Smooth muscle cell (in vitro differentiated cells): Measurements from ENCODE around the gene POC1B. TPM values are rescaled to one million over a fixed set of nuclear protein-coding genes. Genes with fewer than 3 reads are reported as not detected.

ENCODE experiments used
- DNase-seq: peaks from one replicate; lab custom pipeline; 2025; ENCODE audit not compliant: unreplicated experiment; lab: John Stamatoyannopoulos, UW
- H2AFZ ChIP-seq: fragments of 200-600 bp; sonication (generic); 2 replicates; pipeline ENCODE4 v1.6.0; 2016; ENCODE audit warnings: antibody characterized with exemption, low read depth, mild to moderate bottlenecking
- H3F3A ChIP-seq: fragments of 200-600 bp; sonication (generic); 2 replicates; pipeline ENCODE4 v1.6.0; 2017; ENCODE audit warnings: antibody characterized with exemption, low read depth
- H3K27ac ChIP-seq: fragments of 200-600 bp; sonication (generic); 2 replicates; pipeline ENCODE4 v1.5.1; 2016; ENCODE audit warnings: low read depth, mild to moderate bottlenecking
- H3K27me3 ChIP-seq: fragments of 200-600 bp; sonication (generic); 2 replicates; pipeline ENCODE4 v1.6.1; 2016; ENCODE audit warnings: low read depth, mild to moderate bottlenecking
- H3K36me3 ChIP-seq: fragments of 200-600 bp; sonication (generic); 2 replicates; pipeline ENCODE4 v1.5.1; 2016; ENCODE audit warnings: low read depth
- H3K4me1 ChIP-seq: fragments of 200-600 bp; sonication (generic); 2 replicates; pipeline ENCODE4 v1.5.1; 2016; ENCODE audit warnings: low read depth
- H3K4me2 ChIP-seq: fragments of 200-600 bp; sonication (generic); 2 replicates; pipeline ENCODE4 v1.6.0; 2016; ENCODE audit warnings: mild to moderate bottlenecking
- H3K4me3 ChIP-seq: fragments of 200-600 bp; sonication (generic); 2 replicates; pipeline ENCODE4 v1.5.1; 2016; ENCODE audit warnings: mild to moderate bottlenecking
- H3K79me2 ChIP-seq: fragments of 200-600 bp; sonication (generic); 2 replicates; pipeline ENCODE4 v1.6.0; 2016; ENCODE audit warnings: low read depth, mild to moderate bottlenecking
- H3K9ac ChIP-seq: fragments of 200-600 bp; sonication (generic); 2 replicates; pipeline ENCODE4 v1.6.0; 2016; ENCODE audit warnings: low read depth
- H3K9me3 ChIP-seq: fragments of 200-600 bp; sonication (generic); replicated peaks from 2 replicates; pipeline ENCODE4 v1.5.1; 2016; ENCODE audit warnings: low read depth
- H4K20me1 ChIP-seq: fragments of 200-600 bp; sonication (generic); 2 replicates; pipeline ENCODE4 v1.6.0; 2016; ENCODE audit warnings: low read depth
- WGBS: methylation state at CpG from one replicate; pipeline ENCODE4 v1.1.7; 2016; ENCODE audit warnings: low lambda C conversion rate; 5-methylcytosine and 5-hydroxymethylcytosine counted together
- polyA plus RNA-seq: library from polyadenylated mRNA; unstranded; fragments of >200 nt; fragmentation: Nextera tagmentation; extraction: Ambion mirVana; gene quantifications from 2 replicates; pipeline ENCODE4 v1.2.1, GENCODE V29; 2016
- total RNA-seq: library from RNA; depleted of rRNA; stranded (reverse); fragments of >200 nt; gene quantifications from 2 replicates; pipeline ENCODE4 v1.2.3, GENCODE V29; 2014
- TF ChIP-seq, protein P1 (sequence below): fragments of 200-600 bp; sonication (generic); IDR thresholded peaks from 2 replicates; pipeline ENCODE4 v1.5.1; 2017; ENCODE audit warnings: borderline replicate concordance, mild to moderate bottlenecking, antibody characterized with exemption; ENCODE audit not compliant: insufficient read depth, poor library complexity, severe bottlenecking

Gene POC1B
- total and polyA plus RNA-seq, 2 experiments from 2014 or later: 9.1 to 13.3 TPM

DNA sequence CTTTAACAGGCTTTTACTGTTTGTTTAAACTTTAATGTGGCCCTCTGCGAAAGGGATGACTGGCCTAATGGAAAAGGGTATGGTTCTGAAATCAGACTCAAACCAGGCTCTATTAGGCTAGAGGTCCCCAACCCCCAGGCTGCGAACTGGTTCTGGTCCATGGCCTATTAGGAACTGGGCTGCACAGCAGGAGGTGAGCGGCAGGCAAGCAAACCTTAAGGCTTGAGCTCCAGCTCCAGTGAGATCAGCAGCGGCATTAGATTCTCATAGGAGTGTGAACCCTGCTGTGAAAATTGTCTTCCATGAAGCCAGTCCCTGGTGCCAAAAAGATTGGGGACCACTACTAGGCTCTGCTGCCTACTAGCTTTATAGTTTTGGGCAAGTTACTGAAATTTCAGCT, 12.3 kb downstream of the POC1B start:
- Histone ChIP-seq H3K27ac (no peak overlapping the region), H2AFZ (no peak overlapping the region), H3K4me2 (no peak overlapping the region), H3K9ac (no peak overlapping the region), H3K79me2 (no peaks in the 10 kb centered on the region), H3K27me3 (no peaks in the 10 kb centered on the region), H3K4me1 (no peaks in the 10 kb centered on the region), H3K4me3 (no peak overlapping the region), H3K36me3 (no peaks in the 10 kb centered on the region), H3K9me3 (no peaks in the 10 kb centered on the region), H4K20me1 (no peaks in the 10 kb centered on the region), H3F3A (no peaks in the 10 kb centered on the region)
- TF ChIP-seq, protein P1, sequence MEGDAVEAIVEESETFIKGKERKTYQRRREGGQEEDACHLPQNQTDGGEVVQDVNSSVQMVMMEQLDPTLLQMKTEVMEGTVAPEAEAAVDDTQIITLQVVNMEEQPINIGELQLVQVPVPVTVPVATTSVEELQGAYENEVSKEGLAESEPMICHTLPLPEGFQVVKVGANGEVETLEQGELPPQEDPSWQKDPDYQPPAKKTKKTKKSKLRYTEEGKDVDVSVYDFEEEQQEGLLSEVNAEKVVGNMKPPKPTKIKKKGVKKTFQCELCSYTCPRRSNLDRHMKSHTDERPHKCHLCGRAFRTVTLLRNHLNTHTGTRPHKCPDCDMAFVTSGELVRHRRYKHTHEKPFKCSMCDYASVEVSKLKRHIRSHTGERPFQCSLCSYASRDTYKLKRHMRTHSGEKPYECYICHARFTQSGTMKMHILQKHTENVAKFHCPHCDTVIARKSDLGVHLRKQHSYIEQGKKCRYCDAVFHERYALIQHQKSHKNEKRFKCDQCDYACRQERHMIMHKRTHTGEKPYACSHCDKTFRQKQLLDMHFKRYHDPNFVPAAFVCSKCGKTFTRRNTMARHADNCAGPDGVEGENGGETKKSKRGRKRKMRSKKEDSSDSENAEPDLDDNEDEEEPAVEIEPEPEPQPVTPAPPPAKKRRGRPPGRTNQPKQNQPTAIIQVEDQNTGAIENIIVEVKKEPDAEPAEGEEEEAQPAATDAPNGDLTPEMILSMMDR: no peak
- no peak for DNase-seq
- 89% methylated on average over 4 of the region's 4 CpGs for WGBS

DNA sequence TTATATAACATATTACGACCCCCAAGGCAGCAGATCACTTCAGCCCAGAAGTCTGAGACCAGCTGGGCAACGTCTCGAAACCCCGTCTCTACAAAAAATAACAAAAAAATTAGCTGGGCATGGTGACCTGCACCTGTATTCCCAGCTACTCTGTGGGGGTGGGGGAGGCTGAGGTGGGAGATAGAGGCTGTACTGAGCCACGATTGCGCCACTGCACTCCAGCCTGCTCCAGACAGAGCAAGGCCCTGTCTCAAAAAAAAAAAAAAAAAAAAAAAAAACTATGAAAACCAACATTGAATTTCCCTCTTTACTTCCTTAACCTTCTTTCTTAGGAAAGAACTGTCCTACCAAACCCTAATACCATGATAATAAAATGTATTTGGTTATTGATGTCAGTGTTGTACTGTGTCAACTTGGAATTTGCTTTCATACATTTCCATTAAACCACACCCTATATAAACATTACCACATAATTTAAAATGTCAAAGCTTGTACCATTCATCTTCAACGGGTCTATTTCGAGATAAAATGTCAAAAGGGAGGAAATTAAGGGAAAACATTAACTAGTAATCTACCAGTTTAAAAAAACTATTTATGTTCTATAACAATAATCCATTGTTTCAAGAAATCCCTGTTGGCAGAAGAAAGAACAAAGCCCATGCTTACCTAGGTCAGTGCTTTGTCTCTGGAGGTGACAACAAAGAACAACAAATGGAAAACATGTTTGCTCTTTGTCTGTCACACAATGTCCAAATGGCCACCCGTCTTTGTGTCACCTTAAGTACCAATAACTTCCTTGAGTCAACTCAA, 18.6 kb downstream of the POC1B start:
- no peaks in the 10 kb centered on the region for H3K79me2 ChIP-seq
- no peaks in the 10 kb centered on the region for H3F3A ChIP-seq
- no peak overlapping the region for H3K9ac ChIP-seq
- no peaks in the 10 kb centered on the region for H3K4me1 ChIP-seq
- WGBS: 94% methylated on average over 9 of the region's 9 CpGs
- H3K4me3 ChIP-seq: no peak overlapping the region
- H4K20me1 ChIP-seq: no peaks in the 10 kb centered on the region
- no peaks in the 10 kb centered on the region for H3K9me3 ChIP-seq
- no peak overlapping the region for H2AFZ ChIP-seq
- no peaks in the 10 kb centered on the region for H3K36me3 ChIP-seq
- TF ChIP-seq, protein P1: no peak
- no peak overlapping the region for H3K4me2 ChIP-seq
- no peak for DNase-seq
- H3K27ac ChIP-seq: no peak overlapping the region
- H3K27me3 ChIP-seq: no peaks in the 10 kb centered on the region

DNA sequence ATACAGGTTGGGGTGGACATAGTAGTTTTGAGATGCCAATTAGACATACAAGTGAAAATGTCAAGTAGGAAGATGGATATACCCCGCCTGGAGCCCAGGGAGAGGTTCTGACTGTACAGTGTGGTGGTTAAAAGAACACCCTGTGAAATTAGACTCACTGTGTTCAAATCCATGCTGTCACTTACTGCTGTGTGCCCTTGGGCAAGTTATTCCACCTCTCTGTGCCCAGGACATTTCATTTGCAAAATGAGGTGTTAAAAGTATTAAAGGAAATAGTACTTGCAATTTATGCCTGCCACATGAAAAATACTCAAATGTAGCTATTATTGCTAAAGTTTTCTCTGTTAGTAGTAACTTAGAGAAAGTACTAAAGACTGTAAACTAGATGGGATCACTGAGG, 19.8 kb downstream of the POC1B start:
- TF ChIP-seq, protein P1: no peak
- Histone ChIP-seq H3K4me2 (no peak overlapping the region), H3K4me3 (no peak overlapping the region), H3K79me2 (no peaks in the 10 kb centered on the region), H3K4me1 (no peaks in the 10 kb centered on the region), H4K20me1 (no peaks in the 10 kb centered on the region), H3F3A (no peaks in the 10 kb centered on the region), H2AFZ (no peak overlapping the region), H3K9ac (no peak overlapping the region), H3K36me3 (no peaks in the 10 kb centered on the region), H3K9me3 (no peaks in the 10 kb centered on the region), H3K27ac (no peak overlapping the region), H3K27me3 (no peaks in the 10 kb centered on the region)
- 0% methylated on average over 1 of the region's 1 CpG for WGBS
- DNase-seq: no peak
